Measurements from ENCODE around the gene MXI1.
"Not testable (repeated sequence)": the region's sequence is repeated elsewhere in the genome, so short reads cannot be mapped to it uniquely, and the experiment has no call there.

Gene MXI1

GRCh38 chr10:110229155-110229554, 21.8 kb downstream of the MXI1 start:
- peaks cover 0 to 6% (median 3%) of the 10 kb centered on the region in 5 donors for H3K36me3 ChIP-seq (ENCODE audit: control insufficient read depth in 5 of 5, insufficient read depth in 5 of 5, low read length in 5 of 5)
- no peaks in the 10 kb centered on the region for H3K9me3 ChIP-seq (ENCODE audit: control insufficient read depth in 5 of 5, low read length in 5 of 5)
- no peak overlapping the region for H3K9ac ChIP-seq (ENCODE audit: low read length in 5 of 5)
- no peak overlapping the region for H3K4me3 ChIP-seq (ENCODE audit: low read depth in 1 of 5, low read length in 5 of 5)
- no peaks in the 10 kb centered on the region for H3K27me3 ChIP-seq (ENCODE audit: control insufficient read depth in 5 of 5, insufficient read depth in 4 of 5, low read length in 5 of 5)
- peaks cover 5 to 12% (median 11%) of the 10 kb centered on the region in 5 donors for H3K4me1 ChIP-seq (ENCODE audit: control insufficient read depth in 5 of 5, insufficient read depth in 5 of 5, low read length in 5 of 5)
- H3K27ac ChIP-seq (ENCODE audit: low read depth, low read length), result no peak overlapping the region

GRCh38 chr10:110233846-110234245, 26.4 kb downstream of the MXI1 start:
- Histone ChIP-seq H3K4me3 (ENCODE audit: low read depth in 1 of 5, low read length in 5 of 5) (no peak overlapping the region), H3K27me3 (ENCODE audit: control insufficient read depth in 5 of 5, insufficient read depth in 4 of 5, low read length in 5 of 5) (no peaks in the 10 kb centered on the region), H3K36me3 (ENCODE audit: control insufficient read depth in 5 of 5, insufficient read depth in 5 of 5, low read length in 5 of 5) (peaks cover 0 to 12% (median 5%) of the 10 kb centered on the region in 5 donors), H3K4me1 (ENCODE audit: control insufficient read depth in 5 of 5, insufficient read depth in 5 of 5, low read length in 5 of 5) (no peaks in the 10 kb centered on the region), H3K9ac (ENCODE audit: low read length in 5 of 5) (no peak overlapping the region), H3K27ac (ENCODE audit: low read depth, low read length) (no peak overlapping the region), H3K9me3 (ENCODE audit: control insufficient read depth in 5 of 5, low read length in 5 of 5) (no peaks in the 10 kb centered on the region)

GRCh38 chr10:110237894-110238480, 30.6 kb downstream of the MXI1 start:
- no peak overlapping the region for H3K9ac ChIP-seq (ENCODE audit: low read length in 5 of 5)
- no peaks in the 10 kb centered on the region for H3K27me3 ChIP-seq (ENCODE audit: control insufficient read depth in 5 of 5, insufficient read depth in 4 of 5, low read length in 5 of 5)
- no peak overlapping the region for H3K4me3 ChIP-seq (ENCODE audit: low read depth in 1 of 5, low read length in 5 of 5)
- H3K27ac ChIP-seq (ENCODE audit: low read depth, low read length), result no peak overlapping the region
- no peaks in the 10 kb centered on the region for H3K9me3 ChIP-seq (ENCODE audit: control insufficient read depth in 5 of 5, low read length in 5 of 5)
- H3K4me1 ChIP-seq (ENCODE audit: control insufficient read depth in 5 of 5, insufficient read depth in 5 of 5, low read length in 5 of 5), result no peaks in the 10 kb centered on the region
- peaks cover 0 to 6% (median 3%) of the 10 kb centered on the region in 5 donors for H3K36me3 ChIP-seq (ENCODE audit: control insufficient read depth in 5 of 5, insufficient read depth in 5 of 5, low read length in 5 of 5)

GRCh38 chr10:110239892-110240291, 32.5 kb downstream of the MXI1 start:
- H3K27me3 ChIP-seq (ENCODE audit: control insufficient read depth in 5 of 5, insufficient read depth in 4 of 5, low read length in 5 of 5), result no peaks in the 10 kb centered on the region
- H3K4me3 ChIP-seq (ENCODE audit: low read depth in 1 of 5, low read length in 5 of 5), result no peak overlapping the region
- peaks cover 0 to 6% (median 3%) of the 10 kb centered on the region in 5 donors for H3K36me3 ChIP-seq (ENCODE audit: control insufficient read depth in 5 of 5, insufficient read depth in 5 of 5, low read length in 5 of 5)
- H3K27ac ChIP-seq (ENCODE audit: low read depth, low read length), result no peak overlapping the region
- H3K4me1 ChIP-seq (ENCODE audit: control insufficient read depth in 5 of 5, insufficient read depth in 5 of 5, low read length in 5 of 5), result no peaks in the 10 kb centered on the region
- no peaks in the 10 kb centered on the region for H3K9me3 ChIP-seq (ENCODE audit: control insufficient read depth in 5 of 5, low read length in 5 of 5)
- H3K9ac ChIP-seq (ENCODE audit: low read length in 5 of 5), result no peak overlapping the region

- H3K36me3 ChIP-seq (ENCODE audit: control insufficient read depth in 5 of 5, insufficient read depth in 5 of 5, low read length in 5 of 5), result peaks cover 3 to 12% (median 6%) of the 10 kb centered on the region in 5 donors
- H3K27me3 ChIP-seq (ENCODE audit: control insufficient read depth in 5 of 5, insufficient read depth in 4 of 5, low read length in 5 of 5), result no peaks in the 10 kb centered on the region
- H3K4me1 ChIP-seq (ENCODE audit: control insufficient read depth in 5 of 5, insufficient read depth in 5 of 5, low read length in 5 of 5), result no peaks in the 10 kb centered on the region
- no peak overlapping the region for H3K4me3 ChIP-seq (ENCODE audit: low read depth in 1 of 5, low read length in 5 of 5)
- no peak overlapping the region for H3K9ac ChIP-seq (ENCODE audit: low read length in 5 of 5)
- H3K27ac ChIP-seq (ENCODE audit: low read depth, low read length), result no peak overlapping the region
- no peaks in the 10 kb centered on the region for H3K9me3 ChIP-seq (ENCODE audit: control insufficient read depth in 5 of 5, low read length in 5 of 5)
These were observed 34.0 kb downstream of the MXI1 start for GRCh38 chr10:110241407-110241806.

GRCh38 chr10:110241841-110242240, 34.4 kb downstream of the MXI1 start:
- Histone ChIP-seq H3K4me3 (ENCODE audit: low read depth in 1 of 5, low read length in 5 of 5) (no peak overlapping the region), H3K9ac (ENCODE audit: low read length in 5 of 5) (no peak overlapping the region), H3K27me3 (ENCODE audit: control insufficient read depth in 5 of 5, insufficient read depth in 4 of 5, low read length in 5 of 5) (no peaks in the 10 kb centered on the region), H3K27ac (ENCODE audit: low read depth, low read length) (no peak overlapping the region), H3K9me3 (ENCODE audit: control insufficient read depth in 5 of 5, low read length in 5 of 5) (no peaks in the 10 kb centered on the region), H3K4me1 (ENCODE audit: control insufficient read depth in 5 of 5, insufficient read depth in 5 of 5, low read length in 5 of 5) (no peaks in the 10 kb centered on the region), H3K36me3 (ENCODE audit: control insufficient read depth in 5 of 5, insufficient read depth in 5 of 5, low read length in 5 of 5) (peaks cover 3 to 14% (median 6%) of the 10 kb centered on the region in 5 donors)

- H3K9ac ChIP-seq (ENCODE audit: low read length in 5 of 5), result no peak overlapping the region
- H3K4me1 ChIP-seq (ENCODE audit: control insufficient read depth in 5 of 5, insufficient read depth in 5 of 5, low read length in 5 of 5), result no peaks in the 10 kb centered on the region
- no peaks in the 10 kb centered on the region for H3K27me3 ChIP-seq (ENCODE audit: control insufficient read depth in 5 of 5, insufficient read depth in 4 of 5, low read length in 5 of 5)
- no peak overlapping the region for H3K4me3 ChIP-seq (ENCODE audit: low read depth in 1 of 5, low read length in 5 of 5)
- H3K9me3 ChIP-seq (ENCODE audit: control insufficient read depth in 5 of 5, low read length in 5 of 5), result no peaks in the 10 kb centered on the region
- H3K36me3 ChIP-seq (ENCODE audit: control insufficient read depth in 5 of 5, insufficient read depth in 5 of 5, low read length in 5 of 5), result peaks cover 3 to 14% (median 5%) of the 10 kb centered on the region in 5 donors
- H3K27ac ChIP-seq (ENCODE audit: low read depth, low read length), result no peak overlapping the region
These were observed 35.1 kb downstream of the MXI1 start for GRCh38 chr10:110242511-110242910.

- Histone ChIP-seq H3K4me1 (ENCODE audit: control insufficient read depth in 5 of 5, insufficient read depth in 5 of 5, low read length in 5 of 5) (no peaks in the 10 kb centered on the region), H3K9ac (ENCODE audit: low read length in 5 of 5) (no peak overlapping the region), H3K9me3 (ENCODE audit: control insufficient read depth in 5 of 5, low read length in 5 of 5) (no peaks in the 10 kb centered on the region), H3K27me3 (ENCODE audit: control insufficient read depth in 5 of 5, insufficient read depth in 4 of 5, low read length in 5 of 5) (no peaks in the 10 kb centered on the region), H3K27ac (ENCODE audit: low read depth, low read length) (no peak overlapping the region), H3K4me3 (ENCODE audit: low read depth in 1 of 5, low read length in 5 of 5) (no peak overlapping the region), H3K36me3 (ENCODE audit: control insufficient read depth in 5 of 5, insufficient read depth in 5 of 5, low read length in 5 of 5) (peaks cover 0 to 14% (median 3%) of the 10 kb centered on the region in 5 donors)
These were observed 37.1 kb downstream of the MXI1 start for GRCh38 chr10:110244550-110244949.

- peaks cover 0 to 14% (median 3%) of the 10 kb centered on the region in 5 donors for H3K36me3 ChIP-seq (ENCODE audit: control insufficient read depth in 5 of 5, insufficient read depth in 5 of 5, low read length in 5 of 5)
- not testable (repeated sequence) for H3K27ac ChIP-seq (ENCODE audit: low read depth, low read length); H3K27me3 ChIP-seq (ENCODE audit: control insufficient read depth in 5 of 5, insufficient read depth in 4 of 5, low read length in 5 of 5); H3K9me3 ChIP-seq (ENCODE audit: control insufficient read depth in 5 of 5, low read length in 5 of 5); H3K4me3 ChIP-seq (ENCODE audit: low read depth in 1 of 5, low read length in 5 of 5); H3K4me1 ChIP-seq (ENCODE audit: control insufficient read depth in 5 of 5, insufficient read depth in 5 of 5, low read length in 5 of 5); H3K9ac ChIP-seq (ENCODE audit: low read length in 5 of 5)
These were observed 40.4 kb downstream of the MXI1 start for GRCh38 chr10:110247833-110248232.

- not testable (repeated sequence) for H3K27me3 ChIP-seq (ENCODE audit: control insufficient read depth in 5 of 5, insufficient read depth in 4 of 5, low read length in 5 of 5); H3K4me1 ChIP-seq (ENCODE audit: control insufficient read depth in 5 of 5, insufficient read depth in 5 of 5, low read length in 5 of 5); H3K4me3 ChIP-seq (ENCODE audit: low read depth in 1 of 5, low read length in 5 of 5); H3K27ac ChIP-seq (ENCODE audit: low read depth, low read length); H3K9ac ChIP-seq (ENCODE audit: low read length in 5 of 5); H3K9me3 ChIP-seq (ENCODE audit: control insufficient read depth in 5 of 5, low read length in 5 of 5)
- H3K36me3 ChIP-seq (ENCODE audit: control insufficient read depth in 5 of 5, insufficient read depth in 5 of 5, low read length in 5 of 5), result peaks cover 0 to 14% (median 3%) of the 10 kb centered on the region in 5 donors
These were observed 42.1 kb downstream of the MXI1 start for GRCh38 chr10:110249489-110249888.
